Astrocyte (in vitro differentiated cells and primary cell): ENCODE results near the gene ATP9A. TPM values are rescaled to one million over a fixed set of nuclear protein-coding genes. Genes with fewer than 3 reads are reported as not detected.

Experiments
- DNase-seq: peaks from one replicate; pipeline ENCODE4 v3.0.0-alpha.2; 2010; ENCODE audit warnings: low read depth
- FAIRE-seq: peaks from 2 replicates; lab custom pipeline; 2011; peaks lifted over from hg19 to GRCh38; lab: Jason Lieb, UNC
- H2AFZ ChIP-seq: 2 replicates; pipeline ENCODE4 v1.6.0; 2012; ENCODE audit warnings: low read depth, low read length, inconsistent platforms
- H3K27ac ChIP-seq: 2 replicates; pipeline ENCODE4 v1.5.1; 2011; ENCODE audit warnings: low read depth, low read length, inconsistent platforms
- H3K27me3 ChIP-seq: 2 replicates; pipeline ENCODE4 v1.6.0; 2011; ENCODE audit warnings: low read length, inconsistent platforms; ENCODE audit not compliant: insufficient read depth
- H3K36me3 ChIP-seq: 2 replicates; pipeline ENCODE4 v1.5.1; 2011; ENCODE audit warnings: low read length, inconsistent platforms; ENCODE audit not compliant: insufficient read depth
- H3K4me1 ChIP-seq: 2 replicates; pipeline ENCODE4 v1.5.1; 2011; ENCODE audit warnings: low read length, inconsistent platforms; ENCODE audit not compliant: insufficient read depth
- H3K4me2 ChIP-seq: 2 replicates; pipeline ENCODE4 v1.6.0; 2012; ENCODE audit warnings: low read length, inconsistent platforms
- H3K4me3 ChIP-seq: 2 replicates; pipeline ENCODE4 v1.5.1; 2011; ENCODE audit warnings: low read depth, mild to moderate bottlenecking, low read length, inconsistent platforms; ENCODE audit not compliant: insufficient read depth
- H3K79me2 ChIP-seq: 2 replicates; pipeline ENCODE4 v1.6.0; 2012; ENCODE audit warnings: mild to moderate bottlenecking, low read length, inconsistent platforms; ENCODE audit not compliant: insufficient read depth
- H3K9ac ChIP-seq: 2 replicates; pipeline ENCODE4 v1.6.0; 2012; ENCODE audit warnings: mild to moderate bottlenecking, low read length, inconsistent platforms
- H3K9me3 ChIP-seq: 2 replicates; pipeline ENCODE4 v1.5.1; 2012; ENCODE audit warnings: low read depth, mild to moderate bottlenecking, low read length, inconsistent platforms; ENCODE audit not compliant: insufficient read depth
- H4K20me1 ChIP-seq: 2 replicates; pipeline ENCODE4 v1.6.0; 2012; ENCODE audit warnings: low read length, inconsistent platforms; ENCODE audit not compliant: insufficient read depth
- H3K27ac Mint-ChIP-seq: one replicate; pipeline ENCODE4 v1.8.0; 2021; ENCODE audit warnings: mild to moderate bottlenecking, mixed read lengths; ENCODE audit not compliant: unreplicated experiment
- H3K27me3 Mint-ChIP-seq: one replicate; pipeline ENCODE4 v1.8.0; 2021; ENCODE audit warnings: low read depth, mixed read lengths; ENCODE audit not compliant: unreplicated experiment
- H3K36me3 Mint-ChIP-seq: one replicate; pipeline ENCODE4 v1.8.0; 2021; ENCODE audit warnings: low read depth, mixed read lengths; ENCODE audit not compliant: unreplicated experiment
- H3K4me1 Mint-ChIP-seq: one replicate; pipeline ENCODE4 v1.8.0; 2021; ENCODE audit warnings: low read depth, mixed read lengths; ENCODE audit not compliant: unreplicated experiment
- H3K4me3 Mint-ChIP-seq: one replicate; pipeline ENCODE4 v1.8.0; 2021; ENCODE audit warnings: mild to moderate bottlenecking, moderate library complexity, mixed read lengths; ENCODE audit not compliant: unreplicated experiment
- H3K9me3 Mint-ChIP-seq: one replicate; pipeline ENCODE4 v1.8.0; 2021; ENCODE audit warnings: mild to moderate bottlenecking, mixed read lengths; ENCODE audit not compliant: unreplicated experiment
- EZH2 ChIP-seq: IDR thresholded peaks from 2 replicates; pipeline ENCODE4 v1.6.1; 2012; ENCODE audit warnings: mild to moderate bottlenecking, low read length, inconsistent platforms; ENCODE audit not compliant: insufficient read depth
- total RNA-seq: library from RNA; stranded (reverse); gene quantifications from 2 replicates; pipeline ENCODE4 v1.2.1, GENCODE V29; 2021
- TF ChIP-seq, protein P1 (sequence below): IDR thresholded peaks from 2 replicates; pipeline ENCODE4 v1.5.1; 2011; ENCODE audit warnings: low read depth, mild to moderate bottlenecking, inconsistent platforms, low read length, moderate library complexity; ENCODE audit not compliant: insufficient read depth

Gene ATP9A
- total RNA-seq, 1 donor from 2014 or later: 12.9 TPM

DNA sequence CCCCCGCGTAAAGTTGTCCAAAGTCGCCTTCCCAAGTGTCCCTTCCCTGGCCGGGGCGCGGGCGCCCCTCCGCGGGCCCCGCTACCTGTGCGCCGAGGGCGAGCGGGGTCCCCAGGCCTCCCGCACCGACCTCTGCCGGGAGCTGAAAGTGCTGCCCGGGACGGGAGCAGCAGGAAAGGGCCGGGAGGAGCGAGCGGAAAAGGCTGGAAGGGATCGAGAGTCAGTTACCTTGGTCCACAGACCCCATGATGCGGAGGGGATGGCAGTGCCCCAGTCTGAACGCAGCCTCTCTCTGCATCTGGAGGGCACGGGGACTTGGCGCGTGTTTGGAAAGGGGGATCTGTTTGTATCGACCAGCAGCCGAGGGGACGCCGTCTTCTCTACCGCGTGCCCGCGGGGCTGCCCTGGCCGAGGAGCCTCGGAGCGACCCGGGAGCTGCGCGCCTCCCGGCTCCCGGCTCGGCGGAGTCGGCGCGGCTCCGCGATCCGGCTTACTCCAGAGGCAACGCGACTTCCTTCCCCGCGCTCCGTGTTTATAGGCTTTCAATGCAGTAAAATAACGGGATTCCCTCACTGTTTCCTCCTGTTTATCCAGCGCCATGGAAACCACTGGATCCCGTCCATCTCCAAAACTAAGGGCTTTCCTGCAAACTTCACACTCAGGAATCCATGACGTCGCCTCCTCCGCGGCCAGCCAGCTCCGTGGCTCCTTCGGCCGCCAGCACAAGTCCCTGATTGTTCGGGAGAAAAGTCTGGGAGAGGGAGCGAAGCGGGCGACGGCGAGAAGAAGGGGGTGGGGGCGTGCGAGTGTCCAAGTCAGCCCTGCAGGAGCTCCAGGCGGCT, 205.6 kb downstream of the ATP9A start:
- Mint-ChIP-seq H3K4me1 (peaks cover 29% of the 10 kb centered on the region), H3K27ac (peak overlapping the region; percentile 96)

DNA sequence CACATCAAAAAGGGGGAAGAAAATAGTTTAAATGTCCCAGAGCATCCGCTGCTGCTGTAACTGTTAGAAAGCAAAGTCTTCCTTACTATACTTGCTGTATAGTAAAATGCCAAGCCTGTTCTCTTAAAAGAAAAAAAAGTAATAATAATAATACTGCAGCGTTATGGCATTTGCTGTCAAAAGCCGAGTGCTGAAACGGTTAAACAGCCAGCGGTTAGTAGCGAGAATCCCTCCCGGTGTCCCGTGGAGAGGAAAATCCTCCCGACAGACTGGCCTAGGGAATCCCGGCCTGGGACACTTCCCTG, 206.2 kb downstream of the ATP9A start:
- FAIRE-seq (no peak), DNase-seq (peak; percentile 26)
- H3K9me3 Mint-ChIP-seq: no peaks in the 10 kb centered on the region
- H3K27me3 Mint-ChIP-seq: peaks cover 2% of the 10 kb centered on the region
- H4K20me1 ChIP-seq: peaks cover 25% of the 10 kb centered on the region
- H3K4me1 ChIP-seq: peaks cover 27% of the 10 kb centered on the region
- peak overlapping the region; percentile 85 for H3K4me3 Mint-ChIP-seq
- no peaks in the 10 kb centered on the region for H3K27me3 ChIP-seq
- no peaks in the 10 kb centered on the region for H3K9me3 ChIP-seq
- H3K9ac ChIP-seq: peak overlapping the region; percentile 99
- no peaks in the 10 kb centered on the region for H3K36me3 ChIP-seq
- H3K79me2 ChIP-seq: peaks cover 16% of the 10 kb centered on the region
- peak overlapping the region; percentile 99 for H3K4me2 ChIP-seq
- H3K27ac ChIP-seq: peak overlapping the region; percentile 98
- peaks cover 2% of the 10 kb centered on the region for H3K36me3 Mint-ChIP-seq
- no peak overlapping the region for H3K27ac Mint-ChIP-seq
- peak overlapping the region; percentile 55 for H2AFZ ChIP-seq
- peaks cover 29% of the 10 kb centered on the region for H3K4me1 Mint-ChIP-seq
- peak overlapping the region; percentile 84 for H3K4me3 ChIP-seq
- no peak for TF ChIP-seq EZH2
- TF ChIP-seq, protein P1, sequence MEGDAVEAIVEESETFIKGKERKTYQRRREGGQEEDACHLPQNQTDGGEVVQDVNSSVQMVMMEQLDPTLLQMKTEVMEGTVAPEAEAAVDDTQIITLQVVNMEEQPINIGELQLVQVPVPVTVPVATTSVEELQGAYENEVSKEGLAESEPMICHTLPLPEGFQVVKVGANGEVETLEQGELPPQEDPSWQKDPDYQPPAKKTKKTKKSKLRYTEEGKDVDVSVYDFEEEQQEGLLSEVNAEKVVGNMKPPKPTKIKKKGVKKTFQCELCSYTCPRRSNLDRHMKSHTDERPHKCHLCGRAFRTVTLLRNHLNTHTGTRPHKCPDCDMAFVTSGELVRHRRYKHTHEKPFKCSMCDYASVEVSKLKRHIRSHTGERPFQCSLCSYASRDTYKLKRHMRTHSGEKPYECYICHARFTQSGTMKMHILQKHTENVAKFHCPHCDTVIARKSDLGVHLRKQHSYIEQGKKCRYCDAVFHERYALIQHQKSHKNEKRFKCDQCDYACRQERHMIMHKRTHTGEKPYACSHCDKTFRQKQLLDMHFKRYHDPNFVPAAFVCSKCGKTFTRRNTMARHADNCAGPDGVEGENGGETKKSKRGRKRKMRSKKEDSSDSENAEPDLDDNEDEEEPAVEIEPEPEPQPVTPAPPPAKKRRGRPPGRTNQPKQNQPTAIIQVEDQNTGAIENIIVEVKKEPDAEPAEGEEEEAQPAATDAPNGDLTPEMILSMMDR: no peak

More for the DNA sequence above, 205.6 kb downstream of the ATP9A start:
- H3K27ac ChIP-seq: peak overlapping the region; percentile 98
- H3K9ac ChIP-seq: peak overlapping the region; percentile 99
- DNase-seq (peak; percentile 96), FAIRE-seq (no peak)
- H3K4me2 ChIP-seq: peak overlapping the region; percentile 99
- H3K36me3 ChIP-seq: no peaks in the 10 kb centered on the region
- H3K4me3 Mint-ChIP-seq: peak overlapping the region; percentile 85
- peaks cover 3% of the 10 kb centered on the region for H3K27me3 Mint-ChIP-seq
- H3K9me3 ChIP-seq: no peaks in the 10 kb centered on the region
- peak overlapping the region; percentile 84 for H3K4me3 ChIP-seq
- no peak for TF ChIP-seq EZH2
- TF ChIP-seq, protein P1: no peak
- H3K36me3 Mint-ChIP-seq: no peaks in the 10 kb centered on the region
- H4K20me1 ChIP-seq: peaks cover 25% of the 10 kb centered on the region
- peak overlapping the region; percentile 55 for H2AFZ ChIP-seq
- peaks cover 16% of the 10 kb centered on the region for H3K79me2 ChIP-seq
- peaks cover 27% of the 10 kb centered on the region for H3K4me1 ChIP-seq
- H3K9me3 Mint-ChIP-seq: no peaks in the 10 kb centered on the region
- H3K27me3 ChIP-seq: no peaks in the 10 kb centered on the region
